ENCODE measurements around the gene STN1. TPM values are rescaled to one million over a fixed set of nuclear protein-coding genes. Genes with fewer than 3 reads are reported as not detected.
A peak's percentile ranks its signal among the peaks of the same experiment; 100 is the strongest.

STN1 gene
- polyA plus RNA-seq, 3 donors = 23.0 to 25.4 (median 24.3) TPM

DNA sequence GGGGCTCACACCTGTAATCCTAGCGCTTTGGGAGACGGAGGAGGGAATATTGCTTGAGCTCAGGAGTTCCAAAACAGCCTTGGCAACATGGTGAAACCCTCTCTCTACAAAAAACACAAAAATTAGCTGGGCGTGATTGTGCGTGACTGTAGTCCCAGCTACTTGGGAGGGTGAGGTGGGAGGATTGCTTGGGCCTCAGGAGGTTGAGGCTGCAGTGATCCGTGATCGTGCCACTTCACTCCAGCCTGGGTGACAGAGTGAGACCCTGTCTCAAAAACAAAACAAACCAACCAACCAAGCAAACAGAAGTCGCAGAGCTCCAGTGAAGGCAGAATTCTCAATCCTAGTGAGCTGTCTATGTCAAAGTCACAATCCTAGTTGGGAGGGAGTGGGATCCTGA lies 14.3 kb upstream of the STN1 start:
- peak; percentile 37 for DNase-seq

DNA sequence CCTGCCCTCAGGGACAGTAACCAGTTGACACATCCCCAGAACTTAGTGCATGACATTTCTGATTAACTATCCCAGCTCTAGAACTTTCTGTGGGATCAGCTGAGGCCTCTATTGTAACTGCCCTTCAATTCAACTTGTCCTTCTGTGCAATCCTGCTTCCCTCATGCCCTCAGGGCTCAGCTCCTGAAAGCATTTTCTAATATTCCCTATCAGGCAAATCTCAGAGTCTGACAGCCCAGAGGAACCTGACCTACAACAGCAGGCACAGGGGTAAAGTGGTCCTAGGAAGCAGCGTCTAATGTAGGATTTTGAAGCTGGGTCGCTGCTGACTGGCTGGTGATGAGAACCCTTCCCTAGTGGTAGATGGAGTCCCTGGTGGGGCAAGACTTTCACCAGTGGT lies 13.6 kb upstream of the STN1 start:
- DNase-seq = no peak

DNA sequence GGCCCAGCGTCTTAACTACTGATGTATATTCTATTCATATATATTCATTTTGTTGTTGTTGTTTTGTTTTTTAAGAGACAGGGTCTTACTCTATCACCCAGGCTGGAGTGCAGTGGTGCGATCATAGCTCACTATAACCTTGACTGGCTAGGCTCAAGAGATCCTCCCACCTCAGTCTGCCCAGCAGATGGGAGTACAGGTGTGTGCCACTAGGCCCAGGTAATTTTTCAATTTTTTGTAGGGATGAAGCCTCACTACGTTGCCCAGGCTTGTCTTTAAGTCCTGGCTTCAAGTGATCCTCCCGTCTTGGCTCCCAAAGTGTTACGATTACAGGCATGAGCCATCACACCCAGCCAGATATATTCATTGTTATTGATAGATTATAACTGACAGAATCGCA lies 12.9 kb upstream of the STN1 start:
- DNase-seq = no peak

DNA sequence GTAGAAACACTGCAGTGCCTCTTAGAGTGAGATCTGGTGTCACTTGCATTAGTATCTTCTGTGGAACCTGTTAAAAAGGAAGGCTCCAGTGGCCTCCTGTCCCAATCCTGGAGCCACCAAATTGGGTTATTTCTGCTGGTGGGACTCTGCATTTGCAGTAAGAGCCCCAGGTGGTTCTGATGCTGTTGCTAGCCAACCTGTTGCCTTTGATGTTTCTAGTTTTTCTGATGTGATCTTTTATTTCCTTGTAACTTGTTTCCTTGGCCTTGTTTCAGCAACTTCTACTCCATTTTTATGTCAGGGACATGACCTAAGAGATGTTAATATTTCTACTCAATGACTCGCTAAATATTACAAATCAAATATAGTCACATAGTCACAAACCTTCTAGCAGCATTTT lies 12.5 kb upstream of the STN1 start:
- DNase-seq = no peak

DNA sequence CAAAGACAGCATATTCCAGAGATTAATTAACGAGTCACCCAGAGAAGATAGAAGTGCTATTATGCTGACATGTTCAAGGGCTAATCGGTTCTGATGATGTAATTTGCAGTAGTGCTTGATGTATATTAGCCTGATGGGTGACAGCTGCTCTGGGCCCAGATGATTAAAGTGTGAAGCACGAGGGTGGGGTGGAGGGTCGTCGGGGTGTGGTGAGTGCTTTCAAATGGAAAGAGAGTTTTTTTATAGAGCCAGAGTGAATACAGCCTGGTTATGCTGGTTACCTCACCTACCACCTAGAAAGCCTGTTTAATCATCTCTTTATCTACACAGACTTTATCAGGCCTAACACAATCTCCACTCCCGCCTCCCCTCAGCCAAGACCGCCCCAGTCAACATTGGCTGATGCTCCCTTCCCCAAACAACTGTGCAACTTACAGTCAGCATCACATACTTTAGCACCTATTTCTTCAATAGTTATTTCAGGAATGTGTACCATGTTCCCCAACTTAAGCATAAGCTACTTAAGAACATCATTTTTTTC lies 11.5 kb upstream of the STN1 start:
- no peak for DNase-seq

DNA sequence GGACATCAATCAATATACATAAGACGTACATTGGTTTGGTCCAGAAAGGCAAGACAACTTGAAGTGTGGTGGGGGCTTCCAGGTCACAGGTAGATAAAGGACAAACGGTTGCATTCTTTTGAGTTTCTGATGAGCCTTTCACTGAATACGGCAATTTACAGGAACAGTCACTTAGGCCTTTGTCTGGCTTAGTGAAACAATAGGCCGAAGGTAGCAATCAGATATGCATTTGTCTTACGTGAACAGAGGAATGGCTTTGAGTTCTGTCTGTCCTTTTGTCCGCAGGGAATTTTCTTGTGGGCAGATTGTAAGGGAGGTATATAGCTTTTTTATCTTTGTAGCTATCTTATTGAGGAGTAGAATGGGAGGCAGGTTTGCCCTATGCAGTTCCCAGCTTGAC lies 10.8 kb upstream of the STN1 start:
- DNase-seq = no peak

DNA sequence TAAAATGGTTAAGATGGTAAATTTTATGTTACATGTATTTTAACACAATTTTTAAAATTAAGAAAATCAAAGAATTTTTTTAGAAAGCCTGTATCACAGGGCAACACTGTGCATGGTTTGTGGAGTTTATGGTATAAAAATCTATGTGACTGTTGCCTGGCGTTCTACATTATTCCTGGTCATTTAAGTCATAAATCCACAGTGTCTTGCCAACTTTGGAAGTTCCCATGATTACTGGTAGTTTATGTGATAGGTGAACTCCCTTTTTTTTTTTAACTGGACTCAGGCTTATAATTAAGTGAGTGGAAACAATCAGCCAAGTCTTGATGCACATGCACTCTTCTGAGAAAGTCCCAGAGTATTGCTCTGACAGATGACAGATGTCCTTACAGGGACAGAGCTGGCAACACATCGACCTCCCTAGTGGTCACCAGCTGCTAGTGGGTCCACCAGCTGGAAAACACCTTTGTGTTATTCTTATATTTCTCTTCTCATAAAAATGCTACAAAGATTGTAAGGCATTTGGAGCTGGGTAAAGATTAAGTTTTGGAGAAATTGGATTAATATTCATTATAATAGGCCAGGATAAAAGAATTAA lies 8.8 kb upstream of the STN1 start:
- DNase-seq = no peak

DNA sequence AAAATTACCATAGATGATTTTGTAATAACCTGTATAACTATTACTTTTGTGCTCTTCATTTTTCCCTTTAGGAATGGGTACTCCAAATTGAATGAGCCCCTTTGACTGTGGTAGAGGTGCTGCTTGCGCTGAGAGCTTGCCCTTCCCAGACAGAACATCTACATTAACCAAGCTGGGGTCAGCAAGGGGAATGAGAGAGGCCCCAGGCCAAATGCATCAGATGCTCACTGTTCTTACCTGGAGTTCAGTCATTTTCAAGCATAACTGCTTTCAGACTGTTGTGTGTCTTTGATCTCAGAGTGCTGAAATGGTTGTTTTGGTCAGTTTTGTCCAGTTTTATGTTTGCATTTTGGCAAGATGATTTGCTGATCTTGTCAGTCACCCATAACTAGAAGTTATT lies 7.6 kb upstream of the STN1 start:
- no peak for DNase-seq

DNA sequence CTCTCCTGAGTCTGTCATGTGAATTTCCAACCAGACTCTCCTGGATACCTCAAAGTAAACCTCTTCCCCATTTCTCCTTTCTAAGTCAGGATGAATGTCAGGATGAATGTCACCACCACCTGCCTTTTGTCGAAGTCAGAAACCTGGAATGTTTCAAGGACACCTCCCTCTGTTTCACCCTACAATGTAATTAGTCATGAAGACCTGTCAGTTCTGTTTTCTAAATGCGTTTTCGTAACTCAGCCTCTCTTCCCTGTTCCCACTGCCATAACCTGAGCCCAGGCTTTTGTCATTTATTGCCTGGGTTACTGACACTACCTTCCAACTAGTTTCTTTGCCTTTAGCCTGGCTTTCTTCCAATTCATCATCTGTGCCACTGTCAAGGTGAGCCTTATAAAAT lies 5.5 kb upstream of the STN1 start:
- no peak for DNase-seq

DNA sequence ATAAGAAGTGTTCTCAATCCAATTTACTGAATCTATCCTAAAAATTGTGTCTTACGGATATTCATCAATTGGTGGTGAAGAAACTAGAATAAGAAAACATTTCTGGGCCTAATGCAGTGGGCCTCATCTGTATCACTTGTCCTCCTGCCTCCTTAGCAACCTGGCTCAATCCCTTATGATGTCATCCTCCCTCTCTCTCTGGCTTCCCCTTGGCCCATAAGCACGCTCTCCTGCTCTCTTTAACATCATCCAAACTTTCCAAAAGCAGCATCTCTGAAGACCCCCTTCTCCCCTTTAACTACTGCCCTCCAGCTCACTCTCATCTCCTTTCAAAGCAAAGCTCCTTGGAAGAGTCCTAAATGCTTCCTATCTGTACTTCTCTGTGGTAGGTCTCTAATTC lies 4.7 kb upstream of the STN1 start:
- DNase-seq = no peak

DNA sequence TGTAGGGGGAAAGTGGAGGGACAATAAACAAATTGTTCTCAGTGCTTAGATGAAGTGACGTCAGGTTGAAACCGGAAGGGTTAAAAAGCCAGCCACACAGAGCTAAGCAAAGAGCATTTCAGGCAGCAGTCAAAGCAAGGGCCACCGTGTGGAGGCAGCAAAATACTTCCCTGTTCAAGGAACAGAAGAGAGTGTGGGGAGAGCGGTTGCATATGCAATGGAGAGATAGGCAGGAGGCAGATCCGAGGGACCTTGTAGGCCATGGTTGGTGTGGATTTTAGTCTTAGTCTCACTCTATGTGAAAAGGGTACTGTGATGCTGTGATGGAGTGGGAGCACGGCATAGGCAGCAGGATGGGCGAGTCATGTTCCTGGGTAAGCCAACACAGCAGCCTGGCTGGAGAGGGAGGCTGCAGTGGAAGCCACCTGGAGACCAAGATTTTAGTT lies 3.8 kb upstream of the STN1 start:
- no peak for DNase-seq

DNA sequence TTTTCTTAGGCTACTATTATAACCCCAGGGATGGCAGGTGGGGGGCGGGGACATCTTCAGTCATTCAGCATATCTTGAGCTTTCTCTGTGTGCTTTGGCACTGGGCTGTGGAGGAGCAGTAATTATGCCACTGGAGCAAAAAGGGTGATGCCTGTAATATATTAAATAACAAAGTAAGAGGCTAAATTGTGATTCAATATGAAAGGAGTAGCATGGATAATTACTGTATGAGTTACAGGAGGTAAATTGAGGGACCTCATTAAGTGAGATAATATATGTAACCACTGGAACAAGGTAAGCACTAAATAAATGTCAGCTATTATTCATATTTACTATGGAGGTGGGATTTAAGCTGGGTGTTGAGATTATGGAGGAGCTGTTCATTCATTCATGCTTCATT lies 3.3 kb upstream of the STN1 start:
- no peak for DNase-seq

DNA sequence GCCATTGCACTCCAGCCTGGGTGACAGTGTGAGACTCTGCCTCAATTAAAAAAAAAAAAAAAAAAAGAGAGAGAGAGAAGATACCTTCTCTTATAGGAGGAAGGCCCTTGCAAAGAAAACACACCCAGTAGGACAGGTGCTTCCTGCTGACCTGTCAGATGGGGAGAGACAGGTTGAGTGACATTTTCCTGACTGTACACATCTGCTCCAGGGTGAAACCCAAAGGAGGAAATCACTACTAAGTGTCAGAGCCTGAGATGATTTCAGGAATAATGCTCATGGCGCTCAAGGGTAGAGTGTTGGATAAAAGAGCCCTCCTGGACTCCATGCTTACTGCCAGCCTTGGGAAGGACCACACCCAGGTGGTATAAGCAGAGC lies 1.7 kb upstream of the STN1 start:
- no peak for DNase-seq

DNA sequence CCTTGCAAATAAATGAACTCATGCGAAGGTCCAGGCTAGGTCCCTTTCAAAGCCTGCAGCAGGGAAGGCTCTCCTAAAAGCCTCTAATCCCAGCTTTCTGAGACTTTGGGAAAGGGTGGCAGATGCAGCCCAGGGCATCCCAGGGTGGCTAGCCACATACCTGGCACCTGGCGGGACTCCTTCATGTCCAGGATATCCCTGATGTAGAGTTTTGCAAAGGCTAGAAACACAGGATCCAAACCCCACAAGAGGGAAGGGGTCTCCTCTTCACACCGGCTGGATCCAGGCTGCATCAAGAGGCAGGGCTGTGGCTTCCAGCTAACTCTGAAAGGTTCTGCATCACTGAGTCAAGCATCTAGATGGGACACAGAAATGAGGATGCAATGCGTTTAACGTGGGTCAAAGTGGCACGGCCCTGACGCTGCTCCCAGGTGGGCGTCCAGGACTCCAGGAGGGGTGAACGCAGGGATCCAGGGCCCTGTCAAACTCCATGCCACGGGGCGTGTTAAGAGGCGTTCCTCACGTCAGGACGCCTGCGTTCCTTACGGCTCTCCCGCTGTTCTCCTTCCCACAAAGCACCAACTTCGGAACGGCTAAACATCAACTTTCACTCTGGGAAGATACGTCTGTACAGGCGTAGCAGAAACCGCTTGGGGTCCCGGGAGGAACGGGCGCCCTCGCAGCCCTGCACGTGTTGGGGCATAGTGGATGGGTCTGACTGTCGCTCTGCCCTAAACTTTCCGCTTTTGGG lies 507 bp downstream of the STN1 start:
- no peak for DNase-seq

DNA sequence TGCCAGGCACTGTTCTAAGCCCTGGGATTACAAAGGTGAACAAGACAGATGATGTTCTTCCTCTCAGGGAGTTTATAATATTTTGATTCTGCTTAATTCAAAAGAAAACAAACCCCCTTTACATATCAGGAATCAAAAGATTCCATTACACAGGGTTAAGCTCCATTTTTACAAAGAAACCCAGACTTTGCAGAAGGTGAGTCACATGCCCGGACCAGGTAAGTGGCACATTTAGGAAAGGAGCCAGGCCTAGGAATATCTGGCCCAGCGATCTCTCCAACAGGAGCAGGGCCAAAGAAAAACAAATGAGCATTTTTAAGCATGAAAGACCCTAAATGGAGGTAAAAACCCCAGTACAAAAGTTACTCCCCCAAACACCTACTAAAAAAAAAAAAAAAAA lies 1.1 kb downstream of the STN1 start:
- no peak for DNase-seq

DNA sequence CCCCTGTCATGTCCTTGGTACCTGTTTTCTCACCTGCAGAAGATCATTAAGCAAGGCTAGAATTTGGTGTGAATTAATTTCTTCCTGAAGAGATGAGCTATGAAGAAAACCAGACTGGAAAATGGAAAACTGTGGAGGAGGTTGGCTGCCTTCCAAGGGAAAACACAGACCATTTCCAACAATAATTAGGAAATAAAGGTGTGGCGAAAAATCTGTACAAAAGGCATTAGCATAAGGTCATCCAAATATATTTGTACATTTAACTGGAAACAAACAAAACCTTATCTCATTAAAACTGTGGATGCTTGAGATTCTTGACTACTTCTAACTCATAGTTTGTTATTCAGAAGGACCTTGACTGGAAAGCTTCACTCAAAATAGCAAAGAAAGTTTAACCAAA lies 1.7 kb downstream of the STN1 start:
- no peak for DNase-seq

DNA sequence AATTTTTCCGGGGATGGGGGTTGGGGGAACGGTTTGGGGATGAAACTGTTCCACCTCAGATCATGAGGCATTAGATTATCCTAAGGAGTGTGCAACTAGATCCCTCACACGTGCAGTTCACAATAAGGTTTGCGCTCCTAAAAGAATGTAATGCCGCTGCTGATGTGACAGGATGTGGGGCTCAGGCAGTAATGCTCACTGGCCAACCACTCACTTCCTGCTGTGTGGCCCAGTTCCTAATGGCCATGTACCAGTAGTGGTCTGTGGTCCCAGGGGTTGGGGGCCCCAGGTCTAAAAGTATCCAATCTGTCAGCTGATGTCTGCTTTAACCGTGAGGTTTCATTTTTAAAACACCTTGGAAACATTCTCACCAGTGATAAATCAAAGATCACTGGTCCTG lies 2.2 kb downstream of the STN1 start:
- no peak for DNase-seq

DNA sequence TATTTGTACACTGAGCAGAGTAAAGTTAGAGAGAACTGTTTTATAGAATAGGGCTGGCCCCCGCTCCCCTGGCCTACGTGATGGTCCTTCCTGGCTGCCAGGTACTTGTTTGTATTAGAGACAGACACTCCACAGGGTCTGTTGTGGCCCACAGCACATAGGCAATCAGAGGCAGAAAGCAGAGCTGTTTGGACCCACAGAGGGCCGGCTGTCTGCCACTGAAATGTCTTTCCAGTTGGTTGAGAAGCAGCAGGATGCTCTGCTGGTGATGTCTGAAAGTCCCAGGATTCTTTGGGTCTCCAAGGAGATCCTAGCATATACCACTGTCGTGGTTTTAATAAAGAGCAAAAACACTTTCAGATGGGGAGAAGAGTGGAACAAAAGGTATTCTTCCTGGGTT lies 5.2 kb downstream of the STN1 start:
- no peak for DNase-seq

DNA sequence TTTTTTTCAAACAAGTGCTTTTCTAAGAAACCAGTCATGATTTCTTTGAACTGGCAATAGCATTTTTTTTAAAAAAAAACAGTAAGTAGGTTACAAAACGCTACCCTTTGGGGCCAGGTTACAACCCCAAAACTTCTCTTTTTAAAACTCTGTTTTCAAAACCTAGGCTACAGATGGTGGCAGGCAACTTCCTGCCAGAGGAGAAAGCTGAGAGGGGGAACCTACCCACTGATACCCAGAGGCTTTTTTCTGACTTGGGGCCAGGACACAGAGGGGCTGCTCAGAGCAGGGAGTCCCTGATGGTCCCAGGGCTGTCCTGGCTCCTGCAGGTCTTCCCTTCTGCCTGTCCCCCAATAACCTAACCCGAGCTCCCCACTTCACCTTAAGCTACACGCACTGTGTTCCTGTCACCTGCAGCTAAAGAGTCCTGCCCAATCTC lies 6.9 kb downstream of the STN1 start:
- DNase-seq = no peak

DNA sequence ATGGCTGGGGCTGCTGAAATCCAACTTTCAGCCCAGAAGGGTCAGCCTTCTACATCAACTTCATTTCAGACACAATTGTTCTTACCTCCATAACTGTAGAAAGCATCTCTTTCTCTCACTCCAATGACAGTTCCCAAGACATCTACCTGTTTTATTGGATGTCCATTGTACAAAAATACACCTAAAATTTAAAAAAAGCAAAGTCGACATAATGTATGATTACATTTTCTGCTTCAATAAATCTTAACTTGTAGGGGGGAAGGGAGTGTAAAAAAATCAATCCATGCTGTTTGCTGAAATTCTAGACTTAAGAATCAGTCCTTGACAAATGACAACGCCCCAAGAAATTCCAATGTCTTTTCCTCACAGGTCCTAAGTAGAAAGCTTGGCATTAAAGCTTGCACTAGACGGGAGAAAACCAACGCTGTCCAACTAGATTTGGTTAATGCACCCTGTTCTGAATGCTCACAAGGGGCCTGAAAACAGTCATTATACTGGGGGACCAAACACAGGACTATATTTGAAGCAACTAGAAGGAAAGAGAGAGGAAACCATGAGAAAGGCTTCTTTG lies 7.5 kb downstream of the STN1 start:
- no peak for DNase-seq

DNA sequence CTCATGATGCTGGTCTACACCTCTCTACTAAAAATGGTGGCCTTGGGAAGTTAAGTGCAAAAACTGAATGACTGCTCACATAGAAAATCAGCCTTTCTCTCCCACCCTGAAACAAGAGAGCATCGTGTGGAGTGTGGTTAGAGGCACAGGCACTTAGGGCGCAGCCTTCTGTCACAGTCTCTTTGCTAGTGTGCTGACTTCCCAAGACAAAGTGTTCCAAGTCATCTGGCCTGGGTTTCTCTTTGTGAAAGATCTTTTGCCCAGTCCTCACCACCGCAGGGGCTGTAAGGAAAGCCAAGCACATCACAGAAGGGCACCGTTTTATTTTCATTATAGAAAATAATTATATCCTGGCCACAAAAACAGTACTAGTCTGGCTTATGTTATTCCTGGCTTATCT lies 12.5 kb downstream of the STN1 start:
- no peak for DNase-seq

DNA sequence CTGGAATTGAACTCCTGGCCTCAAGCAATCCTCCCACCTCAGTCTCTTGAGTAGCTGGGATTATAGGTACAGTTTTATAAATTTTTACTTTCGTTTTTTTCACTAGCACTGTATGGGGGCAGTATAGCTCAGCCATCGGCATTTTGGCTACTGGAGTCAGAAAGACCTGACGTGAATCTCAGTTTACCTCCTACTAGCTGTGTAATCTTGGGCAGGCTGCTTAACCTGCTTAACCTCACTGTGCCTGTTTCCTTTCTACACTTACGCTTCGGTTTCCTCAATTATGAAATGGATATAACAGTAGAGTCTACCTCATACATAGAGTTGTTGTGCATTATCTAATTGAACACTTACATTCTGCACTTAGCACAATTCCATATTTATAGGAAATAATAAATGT lies 16.7 kb downstream of the STN1 start:
- no peak for DNase-seq

DNA sequence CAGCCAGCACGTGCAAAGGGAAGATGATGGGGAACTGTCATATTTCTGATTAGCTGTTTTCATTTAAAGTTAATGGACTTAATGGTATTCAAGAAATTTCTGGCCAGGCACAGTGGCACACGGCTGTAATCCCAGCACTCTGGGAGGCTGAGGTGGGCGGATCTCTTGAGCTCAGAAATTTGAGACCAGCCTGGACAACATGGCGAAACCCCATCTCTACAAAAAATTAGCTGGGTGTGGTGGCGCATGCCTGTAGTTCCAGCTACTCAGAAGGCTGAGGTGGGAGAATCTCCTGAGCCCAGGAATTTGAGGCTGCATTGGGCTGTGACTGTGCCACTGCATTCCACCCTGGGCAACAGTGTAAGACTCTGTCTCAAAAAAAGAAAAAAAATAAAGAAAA lies 18.7 kb downstream of the STN1 start:
- no peak for DNase-seq
